ENCODE measurements around the gene IPO5.
A peak's percentile ranks its signal among the peaks of the same experiment; 100 is the strongest.

IPO5 gene

DNA sequence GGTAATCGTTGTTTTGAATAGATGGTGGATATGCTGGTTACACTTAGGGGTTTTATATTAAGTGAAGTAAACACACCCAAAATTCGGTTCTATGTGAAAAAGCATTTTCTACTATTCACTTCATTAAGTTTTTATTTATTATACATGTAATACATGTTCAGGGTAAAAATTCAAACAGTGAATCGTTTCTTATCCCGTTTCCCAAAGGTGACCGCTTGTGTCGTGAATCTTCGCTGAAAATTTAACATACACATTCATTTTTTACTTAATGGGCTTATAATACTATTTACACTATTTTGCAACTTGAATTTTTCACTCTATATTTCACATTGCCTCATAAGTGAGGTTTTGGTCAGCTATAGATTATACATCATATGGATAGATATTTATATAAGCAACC is 24.5 kb downstream of the IPO5 start:
- H3K4me3 ChIP-seq (ENCODE audit: low read depth, low read length), result peak overlapping the region; percentile 99
- DNase-seq (ENCODE audit: low read depth), result no peak
- TF ChIP-seq, protein P1, sequence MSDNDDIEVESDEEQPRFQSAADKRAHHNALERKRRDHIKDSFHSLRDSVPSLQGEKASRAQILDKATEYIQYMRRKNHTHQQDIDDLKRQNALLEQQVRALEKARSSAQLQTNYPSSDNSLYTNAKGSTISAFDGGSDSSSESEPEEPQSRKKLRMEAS (IDR thresholded peaks at IDR 0.05; ENCODE audit: low read depth, low read length), result no peak
- TF ChIP-seq POLR2A (IDR thresholded peaks at IDR 0.05; ENCODE audit: extremely low read depth, insufficient read length) (no peak), MYC (IDR thresholded peaks at IDR 0.05; ENCODE audit: low read depth, low read length) (no peak)
- TF ChIP-seq, protein P2, sequence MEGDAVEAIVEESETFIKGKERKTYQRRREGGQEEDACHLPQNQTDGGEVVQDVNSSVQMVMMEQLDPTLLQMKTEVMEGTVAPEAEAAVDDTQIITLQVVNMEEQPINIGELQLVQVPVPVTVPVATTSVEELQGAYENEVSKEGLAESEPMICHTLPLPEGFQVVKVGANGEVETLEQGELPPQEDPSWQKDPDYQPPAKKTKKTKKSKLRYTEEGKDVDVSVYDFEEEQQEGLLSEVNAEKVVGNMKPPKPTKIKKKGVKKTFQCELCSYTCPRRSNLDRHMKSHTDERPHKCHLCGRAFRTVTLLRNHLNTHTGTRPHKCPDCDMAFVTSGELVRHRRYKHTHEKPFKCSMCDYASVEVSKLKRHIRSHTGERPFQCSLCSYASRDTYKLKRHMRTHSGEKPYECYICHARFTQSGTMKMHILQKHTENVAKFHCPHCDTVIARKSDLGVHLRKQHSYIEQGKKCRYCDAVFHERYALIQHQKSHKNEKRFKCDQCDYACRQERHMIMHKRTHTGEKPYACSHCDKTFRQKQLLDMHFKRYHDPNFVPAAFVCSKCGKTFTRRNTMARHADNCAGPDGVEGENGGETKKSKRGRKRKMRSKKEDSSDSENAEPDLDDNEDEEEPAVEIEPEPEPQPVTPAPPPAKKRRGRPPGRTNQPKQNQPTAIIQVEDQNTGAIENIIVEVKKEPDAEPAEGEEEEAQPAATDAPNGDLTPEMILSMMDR (IDR thresholded peaks at IDR 0.05; ENCODE audit: low read depth, low read length), result no peak

DNA sequence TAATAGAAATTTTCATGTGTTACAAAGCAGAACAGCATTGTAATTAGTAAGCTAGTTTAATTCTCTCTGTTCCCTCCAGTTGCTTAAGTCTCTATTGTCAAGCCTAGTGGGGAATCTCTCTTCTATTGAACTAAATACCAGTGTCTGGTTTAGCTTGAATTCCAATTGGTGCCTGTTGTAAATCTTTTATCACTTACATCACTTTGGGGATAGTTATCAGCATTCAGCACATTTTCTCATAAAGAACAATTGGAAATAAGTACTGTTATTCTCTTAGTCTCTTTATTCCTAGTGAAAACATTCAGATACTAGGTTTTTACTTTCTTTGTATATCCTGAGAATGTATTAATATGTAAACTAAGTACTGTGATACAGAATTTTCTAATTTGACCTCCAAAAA is 25.2 kb downstream of the IPO5 start:
- TF ChIP-seq POLR2A (IDR thresholded peaks at IDR 0.05; ENCODE audit: extremely low read depth, insufficient read length) (no peak), MYC (IDR thresholded peaks at IDR 0.05; ENCODE audit: low read depth, low read length) (no peak)
- TF ChIP-seq, protein P2 (IDR thresholded peaks at IDR 0.05; ENCODE audit: low read depth, low read length), result no peak
- TF ChIP-seq, protein P1 (IDR thresholded peaks at IDR 0.05; ENCODE audit: low read depth, low read length), result no peak
- DNase-seq (ENCODE audit: low read depth), result no peak
- H3K4me3 ChIP-seq (ENCODE audit: low read depth, low read length), result peak overlapping the region; percentile 99

DNA sequence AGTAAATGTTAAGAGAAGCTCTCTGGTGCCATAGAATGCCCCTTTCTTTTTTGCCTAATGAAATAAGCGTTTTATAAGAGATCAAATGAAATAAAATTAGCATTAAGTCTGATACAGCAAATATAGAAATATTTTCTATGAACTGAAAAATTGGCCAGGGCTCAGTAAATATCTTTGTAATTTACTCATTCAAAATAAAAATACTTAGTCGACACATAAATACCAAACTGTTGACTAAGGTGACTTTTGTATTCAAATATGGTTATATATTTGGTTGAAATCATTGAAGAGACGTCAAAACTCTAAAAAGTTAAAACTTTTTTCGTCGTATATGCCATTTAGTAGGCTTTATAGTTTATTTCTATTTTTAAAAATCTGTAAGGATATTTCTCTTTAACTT is 25.6 kb downstream of the IPO5 start:
- TF ChIP-seq, protein P1 (IDR thresholded peaks at IDR 0.05; ENCODE audit: low read depth, low read length), result no peak
- TF ChIP-seq, protein P2 (IDR thresholded peaks at IDR 0.05; ENCODE audit: low read depth, low read length), result no peak
- TF ChIP-seq POLR2A (IDR thresholded peaks at IDR 0.05; ENCODE audit: extremely low read depth, insufficient read length), result no peak
- H3K4me3 ChIP-seq (ENCODE audit: low read depth, low read length), result peak overlapping the region; percentile 99

DNA sequence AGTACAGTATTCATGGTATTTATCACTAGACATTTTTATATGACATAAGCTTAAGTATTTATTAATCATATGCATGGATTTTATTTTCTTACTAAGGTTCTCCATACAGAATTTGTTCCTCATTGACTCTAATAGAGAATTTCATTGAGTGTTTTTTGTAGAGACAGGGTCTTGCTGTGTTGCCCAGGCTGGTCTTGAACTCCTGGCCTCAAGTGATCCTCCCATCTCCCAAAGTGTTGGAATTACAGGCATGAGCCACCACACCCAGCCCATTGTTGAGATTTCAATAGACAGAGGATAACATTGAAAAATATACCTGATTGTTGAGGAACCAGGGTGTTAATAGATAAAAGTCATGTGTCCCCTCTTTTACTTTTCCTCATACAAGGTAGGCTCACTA is 26.1 kb downstream of the IPO5 start:
- no peak for DNase-seq (ENCODE audit: low read depth)
- TF ChIP-seq, protein P1 (IDR thresholded peaks at IDR 0.05; ENCODE audit: low read depth, low read length), result no peak
- TF ChIP-seq POLR2A (IDR thresholded peaks at IDR 0.05; ENCODE audit: extremely low read depth, insufficient read length) (no peak), MYC (IDR thresholded peaks at IDR 0.05; ENCODE audit: low read depth, low read length) (no peak)
- TF ChIP-seq, protein P2 (IDR thresholded peaks at IDR 0.05; ENCODE audit: low read depth, low read length), result no peak
- H3K4me3 ChIP-seq (ENCODE audit: low read depth, low read length), result peak overlapping the region; percentile 99

More for the DNA sequence above, 25.6 kb downstream of the IPO5 start:
- no peak for DNase-seq (ENCODE audit: low read depth)

DNA sequence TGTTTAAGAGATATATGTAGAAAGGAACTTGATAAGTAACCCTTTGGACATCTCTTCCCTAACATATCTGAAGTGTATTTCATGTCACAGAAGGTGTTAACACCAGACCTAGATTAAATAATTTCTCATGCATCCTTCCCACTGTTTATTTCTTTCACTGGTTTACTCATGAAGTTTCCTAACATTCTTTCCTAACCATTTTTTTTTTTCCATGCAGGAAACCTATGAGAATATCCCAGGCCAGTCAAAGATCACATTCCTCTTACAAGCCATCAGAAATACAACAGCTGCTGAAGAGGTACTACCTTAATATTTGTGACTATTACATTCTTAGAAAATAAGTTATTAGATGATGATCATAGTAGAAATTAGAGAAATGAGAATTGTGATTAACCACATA is 28.8 kb downstream of the IPO5 start:
- no peak for TF ChIP-seq MYC (IDR thresholded peaks at IDR 0.05; ENCODE audit: low read depth, low read length)
- no peak for TF ChIP-seq POLR2A (IDR thresholded peaks at IDR 0.05; ENCODE audit: extremely low read depth, insufficient read length)
- TF ChIP-seq, protein P1 (IDR thresholded peaks at IDR 0.05; ENCODE audit: low read depth, low read length), result no peak
- TF ChIP-seq, protein P2 (IDR thresholded peaks at IDR 0.05; ENCODE audit: low read depth, low read length), result no peak

DNA sequence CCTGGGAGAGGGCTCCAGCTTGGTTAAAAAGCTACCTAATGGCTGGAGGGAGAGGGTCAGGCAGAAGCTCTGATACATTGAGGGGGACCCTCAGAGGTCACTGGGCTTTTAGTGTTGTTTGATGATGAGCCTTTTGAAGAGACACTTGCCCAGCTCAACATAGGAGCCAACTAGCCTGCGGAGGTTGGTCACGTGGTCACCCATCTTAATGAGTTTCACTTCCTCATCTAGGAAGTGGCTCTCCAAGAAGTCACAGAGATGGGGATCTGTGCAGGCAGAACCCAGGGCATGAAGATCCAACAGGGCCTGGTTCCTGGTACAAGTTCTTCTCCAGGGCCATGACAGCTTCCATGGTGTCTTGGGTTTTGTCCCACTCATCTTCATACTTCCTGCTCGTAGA is 33.4 kb downstream of the IPO5 start:
- TF ChIP-seq, protein P2 (IDR thresholded peaks at IDR 0.05; ENCODE audit: low read depth, low read length), result no peak
- TF ChIP-seq, protein P1 (IDR thresholded peaks at IDR 0.05; ENCODE audit: low read depth, low read length), result no peak
- TF ChIP-seq POLR2A (IDR thresholded peaks at IDR 0.05; ENCODE audit: extremely low read depth, insufficient read length) (no peak), MYC (IDR thresholded peaks at IDR 0.05; ENCODE audit: low read depth, low read length) (no peak)
- H3K4me3 ChIP-seq (ENCODE audit: low read depth, low read length), result no peak overlapping the region
- peak; percentile 78 for DNase-seq (ENCODE audit: low read depth)

More for the DNA sequence above, 28.8 kb downstream of the IPO5 start:
- peak overlapping the region; percentile 11 for H3K4me3 ChIP-seq (ENCODE audit: low read depth, low read length)
- no peak for DNase-seq (ENCODE audit: low read depth)

Measured in NB4 (cell line).